ENCODE data around the gene TMEM151B.
A peak's percentile ranks its signal among the peaks of the same experiment; 100 is the strongest.

Gene TMEM151B

GRCh38 chr6:44261581-44261980 lies 8.7 kb upstream of the TMEM151B start:
- FAIRE-seq (no peak), DNase-seq (ENCODE audit: insufficient read length, low spot score) (no peak)
- TF ChIP-seq SPI1 (IDR thresholded peaks at IDR 0.05; ENCODE audit: low read depth, low read length), result no peak
- TF ChIP-seq POU2F2 (IDR thresholded peaks at IDR 0.05; ENCODE audit: low read depth, low read length), result no peak

- peak; percentile 32; the same call in 1 of the 2 replicates for TF ChIP-seq SPI1 (IDR thresholded peaks at IDR 0.05; ENCODE audit: low read depth, low read length)
- TF ChIP-seq TAF1 (IDR thresholded peaks at IDR 0.05; ENCODE audit: low read depth, low read length), result peak; percentile 24; the same call in 1 of the 2 replicates
- peak; percentile 33; the same call in 1 of the 2 replicates for TF ChIP-seq POLR2A (IDR thresholded peaks at IDR 0.05; ENCODE audit: low read depth, low read length)
- TF ChIP-seq POU2F2 (IDR thresholded peaks at IDR 0.05; ENCODE audit: low read depth, low read length), result 0 out of 2 replicates have a peak, but pooled peaks have one; percentile 27
- no peak for TF ChIP-seq PAX5 (IDR thresholded peaks at IDR 0.05; ENCODE audit: insufficient read depth, low read length, severe bottlenecking)
- TF ChIP-seq POLR2AphosphoS5 (IDR thresholded peaks at IDR 0.05; ENCODE audit: low read depth, low read length), result no peak; the same call in 1 of the 2 replicates
- FAIRE-seq (peak; percentile 5), DNase-seq (ENCODE audit: insufficient read length, low spot score) (no peak)
These were observed 7.5 kb upstream of the TMEM151B start for GRCh38 chr6:44262467-44263353.

- TF ChIP-seq POU2F2 (IDR thresholded peaks at IDR 0.05; ENCODE audit: low read depth, low read length), result peak; percentile 42
- peak; percentile 91 for TF ChIP-seq SPI1 (IDR thresholded peaks at IDR 0.05; ENCODE audit: low read depth, low read length)
- peak; percentile 76 for TF ChIP-seq POLR2A (IDR thresholded peaks at IDR 0.05; ENCODE audit: low read depth, low read length)
- TF ChIP-seq PAX5 (IDR thresholded peaks at IDR 0.05; ENCODE audit: insufficient read depth, low read length, severe bottlenecking), result no peak
- peak; percentile 76; the same call in 1 of the 2 replicates for TF ChIP-seq TAF1 (IDR thresholded peaks at IDR 0.05; ENCODE audit: low read depth, low read length)
- TF ChIP-seq POLR2AphosphoS5 (IDR thresholded peaks at IDR 0.05; ENCODE audit: low read depth, low read length), result peak; percentile 46; the same call in 1 of the 2 replicates
- FAIRE-seq, result peak; percentile 82
- DNase-seq (ENCODE audit: insufficient read length, low spot score), result no peak
These were observed 6.7 kb upstream of the TMEM151B start for GRCh38 chr6:44263354-44264100.

- DNase-seq (ENCODE audit: insufficient read length, low spot score), result no peak
- peak; percentile 73 for TF ChIP-seq TAF1 (IDR thresholded peaks at IDR 0.05; ENCODE audit: low read depth, low read length)
- TF ChIP-seq POU2F2 (IDR thresholded peaks at IDR 0.05; ENCODE audit: low read depth, low read length), result 0 out of 2 replicates have a peak, but pooled peaks have one; percentile 47
- TF ChIP-seq PAX5 (IDR thresholded peaks at IDR 0.05; ENCODE audit: insufficient read depth, low read length, severe bottlenecking), result no peak
- peak; percentile 98 for TF ChIP-seq SPI1 (IDR thresholded peaks at IDR 0.05; ENCODE audit: low read depth, low read length)
- FAIRE-seq, result peak; percentile 93
These were observed 5.9 kb upstream of the TMEM151B start for GRCh38 chr6:44264154-44265006.

GRCh38 chr6:44265007-44265721 lies 5.1 kb upstream of the TMEM151B start, which contains the start of gene NFKBIE:
NFKBIE (minus strand) TSS chr6:44265551; CDS start chr6:44265346, 205 bp downstream.
- peak; percentile 69 for FAIRE-seq
- TF ChIP-seq TAF1 (IDR thresholded peaks at IDR 0.05; ENCODE audit: low read depth, low read length) (peak; percentile 56; the same call in 1 of the 2 replicates), POU2F2 (IDR thresholded peaks at IDR 0.05; ENCODE audit: low read depth, low read length) (no peak), POLR2A (IDR thresholded peaks at IDR 0.05; ENCODE audit: low read depth, low read length) (peak; percentile 39; the same call in 1 of the 2 replicates), PAX5 (IDR thresholded peaks at IDR 0.05; ENCODE audit: insufficient read depth, low read length, severe bottlenecking) (peak; percentile 41), POLR2AphosphoS5 (IDR thresholded peaks at IDR 0.05; ENCODE audit: low read depth, low read length) (peak; percentile 67; the same call in 1 of the 2 replicates), SPI1 (IDR thresholded peaks at IDR 0.05; ENCODE audit: low read depth, low read length) (no peak)
- DNase-seq (ENCODE audit: insufficient read length, low spot score), result no peak

GRCh38 chr6:44265722-44266233 lies 4.5 kb upstream of the TMEM151B start:
- no peak for DNase-seq (ENCODE audit: insufficient read length, low spot score)
- no peak for FAIRE-seq
- TF ChIP-seq SPI1 (IDR thresholded peaks at IDR 0.05; ENCODE audit: low read depth, low read length) (0 out of 2 replicates have a peak, but pooled peaks have one; percentile 35), PAX5 (IDR thresholded peaks at IDR 0.05; ENCODE audit: insufficient read depth, low read length, severe bottlenecking) (no peak)

- FAIRE-seq, result peak; percentile 52
- no peak for TF ChIP-seq POU2F2 (IDR thresholded peaks at IDR 0.05; ENCODE audit: low read depth, low read length)
- peak; percentile 47 for TF ChIP-seq SPI1 (IDR thresholded peaks at IDR 0.05; ENCODE audit: low read depth, low read length)
- no peak for DNase-seq (ENCODE audit: insufficient read length, low spot score)
These were observed 3.9 kb upstream of the TMEM151B start for GRCh38 chr6:44266347-44266746.

- TF ChIP-seq POLR2A (IDR thresholded peaks at IDR 0.05; ENCODE audit: low read depth, low read length), result no peak
- TF ChIP-seq TAF1 (IDR thresholded peaks at IDR 0.05; ENCODE audit: low read depth, low read length), result no peak
- no peak for TF ChIP-seq POU2F2 (IDR thresholded peaks at IDR 0.05; ENCODE audit: low read depth, low read length)
- DNase-seq (ENCODE audit: insufficient read length, low spot score) (no peak), FAIRE-seq (no peak)
These were observed 3.0 kb upstream of the TMEM151B start for GRCh38 chr6:44267252-44267651.
